ENCODE results near the gene PCSK4.

GRCh38 chr19:1533510-1534150 is 43.5 kb upstream of the PCSK4 start:
- TF ChIP-seq L3MBTL2 (conservative IDR thresholded peaks at IDR 0.05) = no peak
- TF ChIP-seq LEF1 (IDR thresholded peaks at IDR 0.05; ENCODE audit: borderline replicate concordance) = no peak
- no peak for TF ChIP-seq FOXM1 (IDR thresholded peaks at IDR 0.05; ENCODE audit: borderline replicate concordance)
- no peak for TF ChIP-seq ELF4 (IDR thresholded peaks at IDR 0.05)
- TF ChIP-seq BHLHE40 (IDR thresholded peaks at IDR 0.05; ENCODE audit: borderline replicate concordance) = no peak
- TF ChIP-seq TARDBP (IDR thresholded peaks at IDR 0.05) = no peak
- no peak for TF ChIP-seq FOXA1 (IDR thresholded peaks at IDR 0.05)
